HL-60 (cell line): ENCODE measurements around the gene EPN2.

ENCODE experiments used
- DNase-seq, 2 experiments: peaks; one replicate each; pipeline ENCODE4 v3.0.0-alpha.2; 2010 to 2020; ENCODE audit warnings: low read depth in 1 of 2, low spot score in 1 of 2
- H3K27ac ChIP-seq: fragments of 250-450 bp; sonication (Bioruptor Pico); replicated peaks from 2 replicates; pipeline ENCODE4 v1.5.1; 2020; ENCODE audit warnings: mild to moderate bottlenecking, moderate library complexity
- H3K27me3 ChIP-seq: fragments of 250-450 bp; sonication (Bioruptor Pico); 2 replicates; pipeline ENCODE4 v1.5.1; 2021; ENCODE audit warnings: mild to moderate bottlenecking, moderate library complexity; ENCODE audit not compliant: insufficient read depth, poor library complexity, severe bottlenecking
- H3K4me3 ChIP-seq: replicated peaks from 2 replicates; pipeline ENCODE4 v1.5.1; 2011; ENCODE audit warnings: mild to moderate bottlenecking, control low read depth, low read length; ENCODE audit not compliant: insufficient read depth
- GABPA ChIP-seq: IDR thresholded peaks from 2 replicates; pipeline ENCODE4 v1.6.1; 2012; ENCODE audit warnings: low read depth
- POLR2AphosphoS5 ChIP-seq: IDR thresholded peaks from 2 replicates; pipeline ENCODE4 v1.6.1; 2012; ENCODE audit warnings: low read depth
- REST ChIP-seq: IDR thresholded peaks from 2 replicates; pipeline ENCODE4 v1.6.1; 2012; ENCODE audit warnings: low read depth; ENCODE audit not compliant: insufficient replicate concordance
- SPI1 ChIP-seq: IDR thresholded peaks from 2 replicates; pipeline ENCODE4 v1.6.1; 2012; ENCODE audit warnings: low read depth, mild to moderate bottlenecking, borderline replicate concordance
- TF ChIP-seq, protein P1 (sequence below): IDR thresholded peaks from one replicate; pipeline ENCODE4 v1.5.1; 2011; ENCODE audit warnings: low read length, control low read depth, inconsistent platforms; ENCODE audit not compliant: insufficient read depth

Gene EPN2

GRCh38 chr17:19359856-19360255 is 122.7 kb downstream of the EPN2 start:
- no peak overlapping the region for H3K27ac ChIP-seq
- TF ChIP-seq POLR2AphosphoS5 (no peak), REST (no peak), SPI1 (no peak), GABPA (no peak)
- TF ChIP-seq, protein P1, sequence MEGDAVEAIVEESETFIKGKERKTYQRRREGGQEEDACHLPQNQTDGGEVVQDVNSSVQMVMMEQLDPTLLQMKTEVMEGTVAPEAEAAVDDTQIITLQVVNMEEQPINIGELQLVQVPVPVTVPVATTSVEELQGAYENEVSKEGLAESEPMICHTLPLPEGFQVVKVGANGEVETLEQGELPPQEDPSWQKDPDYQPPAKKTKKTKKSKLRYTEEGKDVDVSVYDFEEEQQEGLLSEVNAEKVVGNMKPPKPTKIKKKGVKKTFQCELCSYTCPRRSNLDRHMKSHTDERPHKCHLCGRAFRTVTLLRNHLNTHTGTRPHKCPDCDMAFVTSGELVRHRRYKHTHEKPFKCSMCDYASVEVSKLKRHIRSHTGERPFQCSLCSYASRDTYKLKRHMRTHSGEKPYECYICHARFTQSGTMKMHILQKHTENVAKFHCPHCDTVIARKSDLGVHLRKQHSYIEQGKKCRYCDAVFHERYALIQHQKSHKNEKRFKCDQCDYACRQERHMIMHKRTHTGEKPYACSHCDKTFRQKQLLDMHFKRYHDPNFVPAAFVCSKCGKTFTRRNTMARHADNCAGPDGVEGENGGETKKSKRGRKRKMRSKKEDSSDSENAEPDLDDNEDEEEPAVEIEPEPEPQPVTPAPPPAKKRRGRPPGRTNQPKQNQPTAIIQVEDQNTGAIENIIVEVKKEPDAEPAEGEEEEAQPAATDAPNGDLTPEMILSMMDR: no peak
- no peak for DNase-seq

DNA sequence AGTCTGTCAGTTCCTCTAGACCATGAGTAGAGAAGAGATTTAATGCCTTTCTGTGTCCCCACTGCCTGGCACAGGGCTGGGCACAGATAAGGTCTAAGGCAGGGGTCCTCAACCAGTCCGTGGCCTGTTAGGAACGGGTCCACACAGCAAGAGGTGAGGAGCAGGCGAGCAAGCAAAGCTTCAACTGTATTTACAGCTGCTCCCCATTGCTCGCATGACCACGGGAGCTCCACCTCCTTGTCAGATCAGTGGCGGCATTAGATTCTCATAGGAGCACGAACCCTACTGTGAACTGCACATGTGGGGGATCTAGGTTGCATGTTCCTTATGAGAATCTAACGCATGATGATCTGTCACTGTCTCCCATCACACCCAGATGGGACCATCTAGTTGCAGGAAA is 123.6 kb downstream of the EPN2 start:
- no peak for DNase-seq
- H3K4me3 ChIP-seq: no peak overlapping the region
- no peaks in the 10 kb centered on the region for H3K27me3 ChIP-seq
- no peak for TF ChIP-seq SPI1
- no peak for TF ChIP-seq GABPA
- TF ChIP-seq, protein P1: no peak
- no peak for TF ChIP-seq POLR2AphosphoS5
- no peak for TF ChIP-seq REST
- H3K27ac ChIP-seq: no peak overlapping the region

More at GRCh38 chr17:19359856-19360255, 122.7 kb downstream of the EPN2 start:
- no peaks in the 10 kb centered on the region for H3K27me3 ChIP-seq
- H3K4me3 ChIP-seq: no peak overlapping the region

- H3K27me3 ChIP-seq: no peaks in the 10 kb centered on the region
- DNase-seq: no peak
- no peak overlapping the region for H3K27ac ChIP-seq
- H3K4me3 ChIP-seq: no peak overlapping the region
- TF ChIP-seq REST: no peak
- TF ChIP-seq GABPA: no peak
- TF ChIP-seq POLR2AphosphoS5: no peak
- TF ChIP-seq, protein P1: no peak
Observed at GRCh38 chr17:19361326-19361725, 124.2 kb downstream of the EPN2 start.
